Endothelial cell of umbilical vein (primary cell): ENCODE data around the gene ZIC4. TPM values are rescaled to one million over a fixed set of nuclear protein-coding genes. Genes with fewer than 3 reads are reported as not detected.

ENCODE experiments used
- BruUV-seq: library from RNA; stranded (reverse); fragments of 400-500 nt; replicated peaks from 2 replicates; lab custom pipeline; 2021; lab: Mats Ljungman, UMichigan
- CTCF ChIA-PET: fragments of 300-600, 350-600 bp; sonication (Branson Sonifier 250); formaldehyde crosslinking; loops from one replicate; lab custom pipeline; 2021; ENCODE audit warnings: antibody characterized with exemption, inconsistent platforms; lab: Charles Lee
- POLR2A ChIA-PET: fragments of 300-600, 350-600 bp; sonication (Branson Sonifier 250); formaldehyde crosslinking; loops from one replicate; lab custom pipeline; 2021; ENCODE audit warnings: antibody characterized with exemption, inconsistent platforms; lab: Charles Lee
- DNase-seq: peaks from one replicate; pipeline ENCODE4 v3.0.0-alpha.2; 2011; ENCODE audit warnings: low read depth, low spot score
- FAIRE-seq: peaks from 2 replicates; lab custom pipeline; 2011; peaks lifted over from hg19 to GRCh38; lab: Jason Lieb, UNC
- H2AFZ ChIP-seq: 2 replicates; pipeline ENCODE4 v1.6.0; 2012; ENCODE audit warnings: low read depth, low read length, control low read depth, inconsistent platforms
- H3K27ac ChIP-seq: 2 replicates; pipeline ENCODE4 v1.5.1; 2011; ENCODE audit warnings: low read depth, mild to moderate bottlenecking, control low read depth, low read length, moderate library complexity; ENCODE audit not compliant: insufficient read depth
- H3K27me3 ChIP-seq, 2 experiments: 2 replicates each; pipeline versions ENCODE4 v1.6.0 to v1.6.1; 2011; ENCODE audit warnings: low read length in 2 of 2, mixed read lengths in 1 of 2; ENCODE audit not compliant: control insufficient read depth in 2 of 2, insufficient read depth in 2 of 2
- H3K36me3 ChIP-seq, 2 experiments: 2 replicates in 1 of 2; 3 replicates in 1 of 2; pipeline ENCODE4 v1.5.1; 2011; ENCODE audit warnings: low read length in 2 of 2, mild to moderate bottlenecking in 1 of 2, moderate library complexity in 1 of 2; ENCODE audit not compliant: control insufficient read depth in 2 of 2, insufficient read depth in 2 of 2; ENCODE audit errors: extremely low read depth in 1 of 2
- H3K4me1 ChIP-seq: 3 replicates; pipeline ENCODE4 v1.5.1; 2011; ENCODE audit warnings: mild to moderate bottlenecking, low read length; ENCODE audit not compliant: control insufficient read depth, insufficient read depth; ENCODE audit errors: extremely low read depth
- H3K4me2 ChIP-seq: 2 replicates; pipeline ENCODE4 v1.6.1; 2011; ENCODE audit warnings: low read length, control low read depth, mixed read lengths; ENCODE audit not compliant: insufficient read depth
- H3K4me3 ChIP-seq, 3 experiments: fragments of 200-600 bp in 1 of 3; sonication (generic), shearing (Covaris generic) in 1 of 3; replicated peaks in 1 of 3; 2 replicates each; pipeline ENCODE4 v1.5.1; 2011 to 2016; ENCODE audit warnings: control low read depth in 3 of 3, low read length in 3 of 3, mild to moderate bottlenecking in 2 of 3, inconsistent platforms in 1 of 3, low read depth in 1 of 3, moderate library complexity in 1 of 3; ENCODE audit not compliant: insufficient read depth in 1 of 3
- H3K79me2 ChIP-seq: 2 replicates; pipeline ENCODE4 v1.6.0; 2012; ENCODE audit warnings: low read length, inconsistent platforms; ENCODE audit not compliant: control insufficient read depth, insufficient read depth
- H3K9ac ChIP-seq: replicated peaks from 2 replicates; pipeline ENCODE3; 2011; ENCODE audit warnings: low read length, control low read depth; ENCODE audit not compliant: insufficient read depth; ENCODE audit errors: extremely low read depth
- H3K9me1 ChIP-seq: replicated peaks from 3 replicates; pipeline ENCODE4 v1.6.0; 2011; ENCODE audit warnings: mild to moderate bottlenecking, low read length; ENCODE audit not compliant: control insufficient read depth, insufficient read depth; ENCODE audit errors: extremely low read depth
- H3K9me3 ChIP-seq: replicated peaks from 2 replicates; pipeline ENCODE4 v1.5.1; 2012; ENCODE audit warnings: low read length, inconsistent platforms; ENCODE audit not compliant: control insufficient read depth, insufficient read depth
- H4K20me1 ChIP-seq: replicated peaks from 2 replicates; pipeline ENCODE3; 2011; ENCODE audit warnings: mild to moderate bottlenecking, low read length; ENCODE audit not compliant: control insufficient read depth, insufficient read depth; ENCODE audit errors: extremely low read depth
- CTCF ChIP-seq, 2 donors: IDR thresholded peaks; 1 replicate in 1 of 2; 2 replicates in 1 of 2; pipeline ENCODE4 v1.5.1; 2011; ENCODE audit warnings: low read length in 2 of 2, mild to moderate bottlenecking in 2 of 2, moderate library complexity in 2 of 2, control low read depth in 1 of 2, inconsistent platforms in 1 of 2, low read depth in 1 of 2; ENCODE audit not compliant: insufficient read depth in 1 of 2; ENCODE audit errors: extremely low read depth in 1 of 2
- EZH2 ChIP-seq: IDR thresholded peaks from 2 replicates; pipeline ENCODE4 v1.6.1; 2012; ENCODE audit warnings: borderline replicate concordance, low read depth, mild to moderate bottlenecking, moderate library complexity, low read length, inconsistent platforms; ENCODE audit not compliant: severe bottlenecking
- FOS ChIP-seq: IDR thresholded peaks from 2 replicates; pipeline ENCODE4 v1.6.1; 2011; ENCODE audit warnings: mild to moderate bottlenecking, low read length, moderate library complexity, borderline replicate concordance; ENCODE audit not compliant: insufficient read depth
- GATA2 ChIP-seq: IDR thresholded peaks from 2 replicates; pipeline ENCODE4 v1.7.0; 2011; ENCODE audit warnings: low read depth, mild to moderate bottlenecking, moderate library complexity, mixed read lengths, low read length; ENCODE audit not compliant: insufficient read length, insufficient read depth
- MYC ChIP-seq: IDR thresholded peaks from one replicate; pipeline ENCODE4 v1.6.1; 2011; ENCODE audit warnings: mild to moderate bottlenecking, low read depth, low read length
- POLR2A ChIP-seq: IDR thresholded peaks from 2 replicates; pipeline ENCODE4 v1.6.1; 2012; ENCODE audit warnings: low read depth, mild to moderate bottlenecking, control low read depth, low read length
- POLR2AphosphoS5 ChIP-seq: IDR thresholded peaks from 2 replicates; pipeline ENCODE4 v1.6.1; 2012; ENCODE audit warnings: low read depth, mild to moderate bottlenecking, control low read depth, low read length, moderate library complexity; ENCODE audit not compliant: insufficient read depth
- dilution Hi-C: fragments of 300-500 bp; cut with MboI; formaldehyde crosslinking; loops from one replicate; pipeline ENCODE4 v1.15.0; 2019; ENCODE audit warnings: low sequenced_read_pairs; ENCODE audit not compliant: extremely low pct_ligation_motif_present
- intact Hi-C: fragments of 100-400 bp; cut with micrococcal nuclease; formaldehyde crosslinking; loops from one replicate; pipeline ENCODE4 v1.10.0; 2022
- polyA plus RNA-seq, 4 experiments: library from polyadenylated mRNA; depleted of rRNA in 3 of 4; stranded (reverse) in 3 of 4; unstranded in 1 of 4; fragments of >200 nt; gene quantifications; 2 replicates each; pipeline versions ENCODE4 v1.2.1 to v1.2.3, GENCODE V29; 2011 to 2012; ENCODE audit warnings: missing spikeins in 1 of 4
- total RNA-seq: library from RNA; stranded (reverse); gene quantifications from 2 replicates; pipeline ENCODE4 v1.2.3, GENCODE V29; 2021
- TF ChIP-seq, protein P1 (sequence below): IDR thresholded peaks from 2 replicates; pipeline ENCODE4 v1.6.1; 2011; ENCODE audit not compliant: insufficient read depth, insufficient read length

The ZIC4 gene
- total and polyA plus RNA-seq, 2 donors (not counting 3 experiments of a cell fraction or from before 2014, with no cell fraction given): not detected

DNA sequence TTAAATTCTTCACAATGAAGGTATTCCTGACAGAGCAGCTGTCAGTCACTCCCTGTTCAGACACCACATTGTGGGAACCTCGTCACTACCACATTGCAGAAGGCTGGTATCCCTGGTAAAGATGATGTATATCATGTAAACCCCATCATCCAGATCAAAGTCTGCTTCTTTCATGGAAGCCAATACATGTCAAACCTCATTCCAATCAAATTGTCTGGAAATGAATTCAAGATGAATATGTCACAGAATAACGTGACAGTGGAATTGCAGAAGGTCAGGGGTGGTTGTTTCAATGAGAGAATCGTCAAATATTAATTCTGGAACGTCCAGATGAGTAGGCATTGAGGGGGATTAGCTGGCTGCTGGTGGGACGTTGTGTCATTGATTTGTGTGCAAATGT lies 4.2 kb downstream of the ZIC4 start:
- Histone ChIP-seq H3K79me2 (no peaks in the 10 kb centered on the region), H3K9me3 (no peaks in the 10 kb centered on the region), H3K27ac (no peak overlapping the region), H4K20me1 (no peaks in the 10 kb centered on the region), H3K4me3 (no peak overlapping the region), H3K4me2 (no peak overlapping the region), H3K9me1 (no peaks in the 10 kb centered on the region), H3K27me3 (peaks cover 83 to 96% of the 10 kb centered on the region in 2 experiments), H3K9ac (no peak overlapping the region), H2AFZ (no peak overlapping the region), H3K36me3 (no peaks in the 10 kb centered on the region), H3K4me1 (no peaks in the 10 kb centered on the region)
- no TSS peak for BruUV-seq
- intact Hi-C loops: no loop called here
- ChIA-PET POLR2A (no interaction called here), CTCF (interaction anchor here (0.8 kb wide), 1 partner anchor 215 kb away, joined by 3 read pairs; no protein-coding TSS in a partner anchor)
- TF ChIP-seq EZH2: no peak
- TF ChIP-seq, protein P1, sequence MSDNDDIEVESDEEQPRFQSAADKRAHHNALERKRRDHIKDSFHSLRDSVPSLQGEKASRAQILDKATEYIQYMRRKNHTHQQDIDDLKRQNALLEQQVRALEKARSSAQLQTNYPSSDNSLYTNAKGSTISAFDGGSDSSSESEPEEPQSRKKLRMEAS: no peak
- no peak for TF ChIP-seq MYC
- TF ChIP-seq FOS: no peak
- no peak for TF ChIP-seq GATA2
- TF ChIP-seq POLR2AphosphoS5: no peak
- TF ChIP-seq POLR2A: no peak
- TF ChIP-seq CTCF (IDR thresholded peaks at IDR 0.05; ENCODE audit: extremely low read depth in 1 of 2, insufficient read depth in 1 of 2, low read depth in 1 of 2, low read length in 2 of 2): no peak
- FAIRE-seq (no peak), DNase-seq (no peak)
- dilution Hi-C loops: no loop called here
